Middle frontal gyrus (tissue), 1 donor: ENCODE results near the gene SPATA2L.
"Not testable (repeated sequence)": the region's sequence is repeated elsewhere in the genome, so short reads cannot be mapped to it uniquely, and the experiment has no call there.

Source experiments
- DNase-seq: peaks from one replicate; pipeline ENCODE4 v3.0.0-alpha.2; 2015; ENCODE audit warnings: low spot score; ENCODE audit errors: extremely low spot score

Gene SPATA2L

GRCh38 chr16:89707695-89708094, 6.2 kb upstream of the SPATA2L start:
- no peak for DNase-seq

GRCh38 chr16:89706518-89707260, 5.2 kb upstream of the SPATA2L start:
- DNase-seq, result no peak

GRCh38 chr16:89705006-89705405, 3.5 kb upstream of the SPATA2L start:
- no peak for DNase-seq

GRCh38 chr16:89704281-89704680, 2.8 kb upstream of the SPATA2L start:
- no peak for DNase-seq

GRCh38 chr16:89700649-89701424, 668 bp downstream of the SPATA2L start:
- no peak for DNase-seq

GRCh38 chr16:89700100-89700648, 1.3 kb downstream of the SPATA2L start:
- peak; percentile 99 for DNase-seq

- not testable (repeated sequence) for DNase-seq
Observed at GRCh38 chr16:89699629-89700099, 1.8 kb downstream of the SPATA2L start.

- DNase-seq, result not testable (repeated sequence)
Observed at GRCh38 chr16:89698717-89699116, 2.8 kb downstream of the SPATA2L start.

- no peak for DNase-seq
Observed at GRCh38 chr16:89697616-89698331, 3.7 kb downstream of the SPATA2L start.

GRCh38 chr16:89697161-89697615, 4.3 kb downstream of the SPATA2L start:
- no peak for DNase-seq

GRCh38 chr16:89696670-89697128, 4.8 kb downstream of the SPATA2L start:
- no peak for DNase-seq

GRCh38 chr16:89695875-89696669, 5.4 kb downstream of the SPATA2L start:
- no peak for DNase-seq

GRCh38 chr16:89695086-89695874, 6.2 kb downstream of the SPATA2L start:
- DNase-seq, result no peak

- not testable (repeated sequence) for DNase-seq
Observed at GRCh38 chr16:89694784-89695085, 6.8 kb downstream of the SPATA2L start.

GRCh38 chr16:89693931-89694783, 7.3 kb downstream of the SPATA2L start:
- no peak for DNase-seq

- DNase-seq, result no peak
Observed at GRCh38 chr16:89693289-89693731, 8.2 kb downstream of the SPATA2L start.

- no peak for DNase-seq
Observed at GRCh38 chr16:89691986-89692569, 9.4 kb downstream of the SPATA2L start.

GRCh38 chr16:89691231-89691985, 10.1 kb downstream of the SPATA2L start:
- no peak for DNase-seq
